IMR-90 (cell line): ENCODE measurements around the gene ZNF692. TPM values are rescaled to one million over a fixed set of nuclear protein-coding genes. Genes with fewer than 3 reads are reported as not detected.

Experiments used
- ATAC-seq: fragments of 200-7000 bp; cut with Tn5 transposase; 2 replicates; pipeline ENCODE4 v1.9.1; 2020; ENCODE audit warnings: low read depth, mild to moderate bottlenecking, moderate library complexity
- BruUV-seq: library from RNA; stranded (reverse); fragments of 400-500 nt; replicated peaks from 2 replicates; lab custom pipeline; 2021; lab: Mats Ljungman, UMichigan
- CTCF ChIA-PET: fragments of 300-600 bp; formaldehyde crosslinking; extraction: SDS; loops from one replicate; lab custom pipeline; 2021; ENCODE audit warnings: antibody characterized with exemption; lab: Yijun Ruan, JAX
- POLR2A ChIA-PET: fragments of 300-600 bp; sonication (Branson Sonifier 250); formaldehyde crosslinking; loops from one replicate; lab custom pipeline; 2022; ENCODE audit warnings: antibody characterized with exemption; ENCODE audit not compliant: unreplicated experiment; lab: Charles Lee
- DNase-seq: peaks from one replicate; pipeline ENCODE4 v3.0.0; 2013
- H2AFZ ChIP-seq: replicated peaks from 2 replicates; pipeline ENCODE3; 2013; ENCODE audit warnings: low read length, mild to moderate bottlenecking; ENCODE audit not compliant: poor library complexity
- H2AK5ac ChIP-seq: 2 replicates; pipeline ENCODE4 v1.6.1; 2013; ENCODE audit warnings: low read depth, low read length, inconsistent platforms
- H2AK9ac ChIP-seq: replicated peaks from 2 replicates; pipeline ENCODE3; 2013; ENCODE audit warnings: mild to moderate bottlenecking, low read depth, low read length, moderate library complexity; ENCODE audit not compliant: poor library complexity
- H2BK120ac ChIP-seq: 2 replicates; pipeline ENCODE4 v1.6.1; 2013; ENCODE audit warnings: low read depth, low read length, inconsistent platforms
- H2BK15ac ChIP-seq: 3 replicates; pipeline ENCODE4 v1.6.1; 2013; ENCODE audit warnings: low read depth, low read length, inconsistent platforms
- H2BK20ac ChIP-seq: 2 replicates; pipeline ENCODE4 v1.6.1; 2013; ENCODE audit warnings: low read depth, mild to moderate bottlenecking, inconsistent platforms, low read length, moderate library complexity
- H2BK5ac ChIP-seq: 2 replicates; pipeline ENCODE4 v1.6.1; 2013; ENCODE audit warnings: mild to moderate bottlenecking, low read depth, low read length, inconsistent platforms; ENCODE audit not compliant: poor library complexity, severe bottlenecking
- H3K14ac ChIP-seq: replicated peaks from 2 replicates; pipeline ENCODE4 v1.6.1; 2013; ENCODE audit warnings: low read depth, low read length, inconsistent platforms
- H3K18ac ChIP-seq: 2 replicates; pipeline ENCODE4 v1.6.1; 2013; ENCODE audit warnings: low read depth, low read length, control low read depth
- H3K23ac ChIP-seq: 2 replicates; pipeline ENCODE4 v1.6.1; 2013; ENCODE audit warnings: low read depth, low read length, inconsistent platforms
- H3K27ac ChIP-seq: 2 replicates; pipeline ENCODE4 v1.5.1; 2013; ENCODE audit warnings: mild to moderate bottlenecking, control low read depth, low read length; ENCODE audit not compliant: insufficient read depth
- H3K27me3 ChIP-seq: 2 replicates; pipeline ENCODE4 v1.6.1; 2013; ENCODE audit warnings: low read length; ENCODE audit not compliant: control insufficient read depth, insufficient read depth
- H3K36me3 ChIP-seq: 2 replicates; pipeline ENCODE4 v1.6.1; 2013; ENCODE audit warnings: low read length, mixed read lengths; ENCODE audit not compliant: control insufficient read depth, insufficient read depth
- H3K4ac ChIP-seq: 2 replicates; pipeline ENCODE4 v1.6.1; 2013; ENCODE audit warnings: low read depth, low read length, inconsistent platforms
- H3K4me1 ChIP-seq: 2 replicates; pipeline ENCODE4 v1.6.1; 2013; ENCODE audit warnings: low read length, mixed read lengths; ENCODE audit not compliant: control insufficient read depth, insufficient read depth
- H3K4me2 ChIP-seq: 2 replicates; pipeline ENCODE4 v1.6.1; 2013; ENCODE audit warnings: low read depth, mild to moderate bottlenecking, control low read depth, low read length, moderate library complexity
- H3K4me3 ChIP-seq: 2 replicates; pipeline ENCODE4 v1.5.1; 2013; ENCODE audit warnings: low read depth, mild to moderate bottlenecking, control low read depth, low read length, moderate library complexity; ENCODE audit not compliant: insufficient read depth
- H3K56ac ChIP-seq: 2 replicates; pipeline ENCODE4 v1.6.1; 2013; ENCODE audit warnings: low read length, inconsistent platforms; ENCODE audit not compliant: insufficient read depth; ENCODE audit errors: extremely low read depth
- H3K79me1 ChIP-seq, 2 experiments: 2 replicates each; pipeline ENCODE4 v1.6.1; 2013; ENCODE audit warnings: low read length in 2 of 2, inconsistent platforms in 1 of 2, low read depth in 1 of 2
- H3K9ac ChIP-seq: 2 replicates; pipeline ENCODE4 v1.6.1; 2013; ENCODE audit warnings: low read depth, low read length, control low read depth
- H3K9me1 ChIP-seq: 2 replicates; pipeline ENCODE4 v1.6.1; 2013; ENCODE audit warnings: low read length, inconsistent platforms; ENCODE audit not compliant: insufficient read depth
- H3K9me3 ChIP-seq: 2 replicates; pipeline ENCODE4 v1.6.1; 2013; ENCODE audit warnings: low read length; ENCODE audit not compliant: control insufficient read depth, insufficient read depth
- H4K20me1 ChIP-seq: 2 replicates; pipeline ENCODE4 v1.6.1; 2013; ENCODE audit warnings: low read length, inconsistent platforms; ENCODE audit not compliant: insufficient read depth
- H4K5ac ChIP-seq: 2 replicates; pipeline ENCODE4 v1.6.1; 2013; ENCODE audit warnings: mild to moderate bottlenecking, low read depth, low read length, control low read depth
- H4K8ac ChIP-seq, 2 experiments: 2 replicates each; pipeline ENCODE4 v1.6.1; 2013; ENCODE audit warnings: low read depth in 2 of 2, low read length in 2 of 2, control low read depth in 1 of 2, inconsistent platforms in 1 of 2
- H4K91ac ChIP-seq: 2 replicates; pipeline ENCODE4 v1.6.1; 2013; ENCODE audit warnings: low read depth, low read length, inconsistent platforms; ENCODE audit not compliant: insufficient read depth
- BHLHE40 ChIP-seq: fragments of 150-350 bp; IDR thresholded peaks from 2 replicates; pipeline ENCODE4 v1.6.1; 2016; ENCODE audit warnings: mild to moderate bottlenecking, low read depth, low read length
- CEBPB ChIP-seq: IDR thresholded peaks from 2 replicates; pipeline ENCODE4 v1.6.1; 2012; ENCODE audit warnings: low read depth, low read length, improper control_type of control experiment
- CHD1 ChIP-seq: IDR thresholded peaks from 2 replicates; pipeline ENCODE4 v1.6.1; 2012; ENCODE audit warnings: low read depth, low read length, improper control_type of control experiment
- CTCF ChIP-seq: conservative IDR thresholded peaks from 2 replicates; pipeline ENCODE4 v1.5.1; 2012; ENCODE audit warnings: mild to moderate bottlenecking, low read depth, low read length, improper control_type of control experiment
- FOS ChIP-seq: fragments of 150-350 bp; IDR thresholded peaks from 2 replicates; pipeline ENCODE4 v1.6.1; 2016; ENCODE audit warnings: low read depth, low read length
- MAFK ChIP-seq: IDR thresholded peaks from 2 replicates; pipeline ENCODE4 v1.6.1; 2012; ENCODE audit warnings: low read depth, low read length, improper control_type of control experiment
- MAZ ChIP-seq: IDR thresholded peaks from 2 replicates; pipeline ENCODE4 v1.6.1; 2012; ENCODE audit warnings: low read depth, mild to moderate bottlenecking, low read length, improper control_type of control experiment, moderate library complexity, borderline replicate concordance
- MXI1 ChIP-seq: IDR thresholded peaks from 2 replicates; pipeline ENCODE4 v1.6.1; 2012; ENCODE audit warnings: low read depth, mild to moderate bottlenecking, low read length, moderate library complexity, borderline replicate concordance
- NFE2L2 ChIP-seq: fragments of 150-350 bp; IDR thresholded peaks from 2 replicates; pipeline ENCODE4 v1.6.1; 2016; ENCODE audit warnings: low read depth, mild to moderate bottlenecking, low read length
- POLR2A ChIP-seq: IDR thresholded peaks from 2 replicates; pipeline ENCODE4 v1.6.1; 2012; ENCODE audit warnings: mild to moderate bottlenecking, low read depth, low read length
- RAD21 ChIP-seq: IDR thresholded peaks from 2 replicates; pipeline ENCODE4 v1.6.1; 2012; ENCODE audit warnings: low read length, improper control_type of control experiment
- RCOR1 ChIP-seq: IDR thresholded peaks from 2 replicates; pipeline ENCODE4 v1.6.1; 2012; ENCODE audit warnings: mild to moderate bottlenecking, low read length, improper control_type of control experiment; ENCODE audit not compliant: insufficient replicate concordance
- RFX5 ChIP-seq: IDR thresholded peaks from 2 replicates; pipeline ENCODE4 v1.8.0; 2012; ENCODE audit warnings: low read depth, mild to moderate bottlenecking, low read length, moderate library complexity
- SMC3 ChIP-seq: fragments of 150-350 bp; IDR thresholded peaks from 2 replicates; pipeline ENCODE4 v1.6.1; 2016; ENCODE audit warnings: low read depth, mild to moderate bottlenecking, antibody characterized with exemption, low read length, moderate library complexity
- USF2 ChIP-seq: fragments of 150-350 bp; IDR thresholded peaks from 2 replicates; pipeline ENCODE4 v1.6.1; 2017; ENCODE audit warnings: mild to moderate bottlenecking, antibody characterized with exemption, low read length, low read depth
- WGBS, 2 experiments: methylation state at CpG; one replicate each; pipeline versions ENCODE4 v1.1.5 to v1.1.7; 2013; ENCODE audit warnings: missing lambda C conversion rate in 2 of 2; ENCODE audit not compliant: insufficient read length in 1 of 2; ENCODE audit errors: extremely low coverage in 2 of 2; 5-methylcytosine and 5-hydroxymethylcytosine counted together
- dilution Hi-C: fragments of 300-500 bp; cut with HindIII; formaldehyde crosslinking; loops from one replicate; pipeline ENCODE4 v1.14.3; 2018; ENCODE audit warnings: low sequenced_read_pairs; ENCODE audit not compliant: unreplicated experiment
- in situ Hi-C: fragments of 300-500 bp; cut with MboI; formaldehyde crosslinking; loops from 3 replicates; pipeline ENCODE4 v1.14.3; 2019; ENCODE audit warnings: low sequenced_read_pairs, inconsistent platforms, mixed read lengths
- intact Hi-C: fragments of 100-400 bp; cut with micrococcal nuclease; formaldehyde crosslinking; loops from 2 replicates; pipeline ENCODE4 v1.10.0; 2022
- polyA plus RNA-seq, 3 experiments: library from polyadenylated mRNA; depleted of rRNA; stranded (reverse); fragments of >200 nt; gene quantifications; 2 replicates each; pipeline ENCODE4 v1.2.3, GENCODE V29; 2012; ENCODE audit warnings: low replicate concordance in 1 of 3
- total RNA-seq: library from RNA; depleted of rRNA; stranded (reverse); fragments of >200 nt; gene quantifications from 2 replicates; pipeline ENCODE4 v1.2.3, GENCODE V29; 2012

ZNF692 gene
- total and polyA plus RNA-seq, 2 of the 4 experiments (the other 2 are of a cell fraction): 7.3 to 50.4 TPM

GRCh38 chr1:248881261-248881660 is 22.4 kb upstream of the ZNF692 start:
- CTCF ChIA-PET: interaction anchor here (1.3 kb wide), 1 partner anchor 25 kb away, joined by 4 read pairs; the partner anchor contains the start of gene PGBD2
- H2AFZ ChIP-seq: no peak overlapping the region
- BruUV-seq: no TSS peak
- no peaks in the 10 kb centered on the region for H4K20me1 ChIP-seq
- H3K4me1 ChIP-seq: no peaks in the 10 kb centered on the region
- H2AK9ac ChIP-seq: no peak overlapping the region
- H3K23ac ChIP-seq: no peak overlapping the region
- H2BK15ac ChIP-seq: no peak overlapping the region
- no peak overlapping the region for H2BK20ac ChIP-seq
- no peak overlapping the region for H2AK5ac ChIP-seq
- H3K9me1 ChIP-seq: no peaks in the 10 kb centered on the region
- H2BK5ac ChIP-seq: no peak overlapping the region
- H3K27me3 ChIP-seq: peaks cover 2% of the 10 kb centered on the region; the same call in 1 of the 2 replicates
- dilution Hi-C loops (no loop called here), intact Hi-C loops (no loop called here), in situ Hi-C loops (no loop called here)
- H4K91ac ChIP-seq: no peak overlapping the region
- no peak for TF ChIP-seq BHLHE40
- no peak for TF ChIP-seq SMC3
- TF ChIP-seq CTCF: no peak
- TF ChIP-seq MAZ: no peak
- no peak for TF ChIP-seq POLR2A
- TF ChIP-seq CEBPB: no peak
- no peak for TF ChIP-seq RFX5
- no peak for TF ChIP-seq USF2
- no peak for TF ChIP-seq MAFK
- no peak for TF ChIP-seq NFE2L2
- no peak for TF ChIP-seq CHD1
- no peak for TF ChIP-seq FOS
- no peak for TF ChIP-seq RCOR1
- TF ChIP-seq RAD21: no peak
- TF ChIP-seq MXI1: no peak
- H3K56ac ChIP-seq: no peak overlapping the region
- DNase-seq (no peak), ATAC-seq (no peak)
- H3K27ac ChIP-seq: no peak overlapping the region
- no peaks in the 10 kb centered on the region for H3K79me1 ChIP-seq
- no peak overlapping the region for H3K14ac ChIP-seq
- H3K4me3 ChIP-seq: no peak overlapping the region
- H3K18ac ChIP-seq: no peak overlapping the region
- H3K4ac ChIP-seq: no peak overlapping the region
- WGBS, 2 experiments: no CpG with 5 or more reads among the region's 1 CpG
- H2BK120ac ChIP-seq: no peak overlapping the region
- no peak overlapping the region for H3K4me2 ChIP-seq
- POLR2A ChIA-PET: no interaction called here
- no peaks in the 10 kb centered on the region for H3K36me3 ChIP-seq
- H4K5ac ChIP-seq: no peak overlapping the region
- H3K9me3 ChIP-seq: no peaks in the 10 kb centered on the region
- H3K9ac ChIP-seq: no peak overlapping the region
- no peak overlapping the region for H4K8ac ChIP-seq
